Measurements from ENCODE around the gene MRPL55.

DNA sequence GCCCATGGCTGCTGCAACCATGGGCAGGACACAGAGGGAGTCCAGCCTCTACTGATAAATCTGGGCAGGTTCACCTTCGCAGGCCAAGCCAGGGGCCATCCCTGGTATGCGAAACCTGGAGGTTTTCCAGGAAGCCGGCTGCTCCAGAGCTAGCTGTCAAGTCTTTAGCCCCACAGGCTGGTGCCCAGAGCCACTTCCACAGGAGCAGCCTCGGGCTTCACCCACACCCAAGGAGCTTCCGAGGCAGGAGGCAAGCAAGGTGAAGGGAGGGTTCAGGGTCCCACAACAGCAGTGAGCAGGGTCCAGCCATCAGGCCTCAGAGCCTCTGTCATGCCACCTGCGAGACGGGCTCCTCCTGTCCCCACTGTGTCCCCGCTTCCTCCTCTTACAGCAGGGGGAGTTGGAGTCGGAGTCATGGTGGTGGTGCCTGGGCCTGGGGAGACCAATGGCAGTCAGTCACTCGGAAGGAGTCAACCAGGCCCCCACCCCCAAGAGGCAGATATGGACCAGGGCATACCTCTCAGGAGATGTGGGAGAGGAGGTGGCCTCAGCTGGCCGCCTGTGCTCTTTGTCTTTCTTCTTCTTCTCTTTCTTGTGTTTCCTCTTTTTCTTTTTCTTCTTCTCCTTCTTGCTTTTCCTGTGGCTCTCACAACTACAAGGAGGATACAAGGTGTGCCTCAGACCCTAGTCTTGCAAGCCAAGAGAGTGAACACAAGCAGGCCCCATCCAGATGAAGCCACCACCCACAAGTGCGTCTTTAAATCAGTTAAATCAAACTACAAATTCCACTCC is 8.1 kb downstream of the MRPL55 start:
- TF ChIP-seq, protein P1, sequence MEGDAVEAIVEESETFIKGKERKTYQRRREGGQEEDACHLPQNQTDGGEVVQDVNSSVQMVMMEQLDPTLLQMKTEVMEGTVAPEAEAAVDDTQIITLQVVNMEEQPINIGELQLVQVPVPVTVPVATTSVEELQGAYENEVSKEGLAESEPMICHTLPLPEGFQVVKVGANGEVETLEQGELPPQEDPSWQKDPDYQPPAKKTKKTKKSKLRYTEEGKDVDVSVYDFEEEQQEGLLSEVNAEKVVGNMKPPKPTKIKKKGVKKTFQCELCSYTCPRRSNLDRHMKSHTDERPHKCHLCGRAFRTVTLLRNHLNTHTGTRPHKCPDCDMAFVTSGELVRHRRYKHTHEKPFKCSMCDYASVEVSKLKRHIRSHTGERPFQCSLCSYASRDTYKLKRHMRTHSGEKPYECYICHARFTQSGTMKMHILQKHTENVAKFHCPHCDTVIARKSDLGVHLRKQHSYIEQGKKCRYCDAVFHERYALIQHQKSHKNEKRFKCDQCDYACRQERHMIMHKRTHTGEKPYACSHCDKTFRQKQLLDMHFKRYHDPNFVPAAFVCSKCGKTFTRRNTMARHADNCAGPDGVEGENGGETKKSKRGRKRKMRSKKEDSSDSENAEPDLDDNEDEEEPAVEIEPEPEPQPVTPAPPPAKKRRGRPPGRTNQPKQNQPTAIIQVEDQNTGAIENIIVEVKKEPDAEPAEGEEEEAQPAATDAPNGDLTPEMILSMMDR (IDR thresholded peaks at IDR 0.05) = no peak
- TF ChIP-seq POLR2A (IDR thresholded peaks at IDR 0.05) = no peak

All from prostate gland (tissue), 2 donors.